Activated CD8-positive, alpha-beta memory T cell treated with anti-CD3 and anti-CD28 coated beads, Interleukin-2, amount 50 U/mL, for 4 hours (primary cell): Measurements from ENCODE around the gene STK38L.

Experiments used
- DNase-seq: peaks from one replicate; pipeline ENCODE4 v3.0.0-alpha.2; 2020

STK38L gene

DNA sequence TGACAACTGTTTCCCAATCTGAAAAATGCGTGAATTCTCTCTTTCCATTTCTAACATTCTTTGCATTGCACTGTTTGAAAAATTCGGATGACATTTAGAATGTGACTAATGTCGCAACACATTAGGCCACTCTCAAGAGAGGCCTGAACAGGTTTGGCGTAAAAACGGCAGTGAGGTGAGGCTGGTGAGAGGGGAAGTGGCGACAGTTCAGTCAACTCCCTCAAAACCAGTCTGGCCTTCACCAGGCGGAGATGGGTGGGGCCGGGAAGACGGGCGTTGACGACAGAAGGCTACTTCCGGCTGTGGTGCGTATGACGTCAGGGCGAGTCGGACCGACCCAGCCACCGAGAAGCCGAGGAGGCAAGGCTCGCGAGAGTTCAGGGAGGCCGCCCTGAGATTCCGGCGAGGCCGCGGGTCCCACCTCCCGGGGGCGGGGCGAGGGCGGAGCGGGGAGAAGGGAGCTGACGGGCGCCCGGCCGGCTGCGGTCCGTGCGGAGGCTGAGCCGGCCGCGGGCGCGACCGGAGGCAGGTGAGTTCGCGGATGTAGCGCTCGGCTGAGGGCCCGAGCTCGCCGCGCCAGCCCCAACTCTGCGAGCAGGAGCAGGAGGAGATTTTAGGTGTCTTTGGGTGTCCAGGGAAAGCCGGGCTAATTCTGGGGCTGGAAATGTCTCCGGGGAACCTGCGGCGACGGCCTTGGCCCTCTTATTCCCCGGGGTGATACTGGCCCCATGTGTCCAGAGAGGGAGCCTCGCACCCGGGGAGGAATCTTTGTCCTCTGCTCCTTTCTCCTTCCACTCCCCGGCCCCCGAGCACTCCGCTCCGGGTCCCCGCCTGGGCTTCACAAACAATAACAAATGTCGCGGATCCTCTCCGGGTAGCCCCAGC lies at the start of gene STK38L:
TSS of gene STK38L (plus strand) at position 483 of the 885 bp plus-strand sequence. CDS start 53,435 bp downstream, outside the sequence.
- DNase-seq: peak; percentile 98

DNA sequence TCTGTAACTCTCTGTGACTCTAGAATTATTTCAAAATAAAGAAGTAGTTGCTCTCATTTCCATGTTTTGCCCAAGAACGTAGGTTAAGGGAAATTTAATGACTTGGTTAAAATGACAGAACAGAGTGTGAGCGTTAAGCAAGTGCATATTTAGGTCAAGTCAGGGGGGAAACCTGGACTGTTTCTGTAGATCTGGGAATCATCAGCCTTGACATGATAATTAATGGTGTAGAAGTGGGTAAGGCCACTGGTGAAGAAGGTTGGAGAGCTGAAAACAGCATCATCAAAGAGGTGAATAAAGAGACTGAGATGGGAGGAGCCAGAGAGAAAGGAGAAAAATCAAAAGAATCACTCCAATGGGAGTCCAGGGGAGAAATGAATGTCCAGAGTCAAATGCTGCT lies 49.4 kb upstream of the STK38L start:
- no peak for DNase-seq

DNA sequence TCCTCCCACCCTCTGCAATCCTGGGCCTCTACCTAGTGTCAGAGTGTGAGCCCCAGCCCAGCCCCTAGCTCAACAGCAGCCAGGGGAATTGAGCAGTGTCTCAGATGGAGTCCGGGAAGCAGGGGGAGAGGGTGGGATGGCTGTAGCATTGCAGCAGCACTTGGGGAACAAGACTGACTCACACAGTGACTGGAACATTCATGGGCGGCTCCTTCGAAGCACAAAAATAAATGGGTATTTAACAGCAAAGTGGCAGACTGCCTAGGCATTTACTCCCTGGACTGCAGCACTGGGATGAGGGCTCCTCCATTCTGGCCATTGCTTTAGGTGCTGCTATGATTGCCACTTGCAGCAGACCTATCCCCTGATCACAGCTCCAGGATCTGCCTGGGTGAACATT lies 46.0 kb upstream of the STK38L start:
- no peak for DNase-seq

DNA sequence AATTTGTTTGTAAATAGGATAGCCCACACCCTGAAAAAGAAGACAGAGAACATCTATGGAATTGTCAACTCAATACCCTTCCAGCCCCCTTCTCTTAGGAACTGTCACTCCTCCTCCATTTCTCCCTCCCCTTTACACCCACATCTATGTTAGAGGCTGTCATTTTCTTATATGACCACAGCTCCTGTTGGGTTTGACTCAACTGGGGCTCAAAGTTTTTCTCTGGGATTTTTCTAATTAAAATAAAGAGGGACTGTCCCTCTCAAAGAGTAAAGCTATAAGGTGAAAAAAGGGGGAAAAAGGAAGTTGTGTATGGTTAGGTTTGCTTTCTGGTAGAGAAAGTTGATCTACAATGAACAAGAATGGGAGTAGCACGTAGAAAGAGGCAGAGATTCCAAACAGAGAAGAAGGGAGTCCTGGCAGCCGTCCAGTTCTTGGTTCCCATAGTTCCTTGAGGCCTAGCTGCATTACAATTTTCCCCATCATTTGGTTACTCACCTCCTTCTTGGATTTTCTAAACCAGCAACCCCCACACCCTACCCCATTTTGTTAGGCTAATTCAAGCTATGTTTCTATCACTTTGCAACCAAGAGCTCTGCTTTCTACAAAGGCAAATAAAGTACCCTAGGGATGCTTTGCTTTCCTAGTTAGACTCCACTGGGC lies 44.3 kb upstream of the STK38L start:
- DNase-seq: no peak

DNA sequence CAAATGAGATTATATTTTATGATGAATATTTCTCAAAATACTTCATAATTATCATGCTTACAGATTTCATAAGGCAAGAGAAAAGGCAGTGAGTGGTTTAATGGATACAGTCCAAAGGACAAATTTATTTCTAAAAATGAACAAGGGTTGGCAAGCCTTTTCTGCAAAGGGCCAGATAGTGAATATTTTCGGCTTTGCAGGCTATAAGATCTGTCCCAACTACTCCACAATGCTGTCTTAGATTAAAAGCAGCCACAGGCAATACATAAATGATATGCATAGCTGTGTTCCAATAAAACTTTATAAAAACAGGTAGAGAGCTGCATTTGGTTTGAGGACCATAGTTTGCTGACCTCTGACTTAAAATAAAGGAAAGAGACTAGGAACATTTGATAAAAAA lies 42.9 kb upstream of the STK38L start:
- DNase-seq: no peak

DNA sequence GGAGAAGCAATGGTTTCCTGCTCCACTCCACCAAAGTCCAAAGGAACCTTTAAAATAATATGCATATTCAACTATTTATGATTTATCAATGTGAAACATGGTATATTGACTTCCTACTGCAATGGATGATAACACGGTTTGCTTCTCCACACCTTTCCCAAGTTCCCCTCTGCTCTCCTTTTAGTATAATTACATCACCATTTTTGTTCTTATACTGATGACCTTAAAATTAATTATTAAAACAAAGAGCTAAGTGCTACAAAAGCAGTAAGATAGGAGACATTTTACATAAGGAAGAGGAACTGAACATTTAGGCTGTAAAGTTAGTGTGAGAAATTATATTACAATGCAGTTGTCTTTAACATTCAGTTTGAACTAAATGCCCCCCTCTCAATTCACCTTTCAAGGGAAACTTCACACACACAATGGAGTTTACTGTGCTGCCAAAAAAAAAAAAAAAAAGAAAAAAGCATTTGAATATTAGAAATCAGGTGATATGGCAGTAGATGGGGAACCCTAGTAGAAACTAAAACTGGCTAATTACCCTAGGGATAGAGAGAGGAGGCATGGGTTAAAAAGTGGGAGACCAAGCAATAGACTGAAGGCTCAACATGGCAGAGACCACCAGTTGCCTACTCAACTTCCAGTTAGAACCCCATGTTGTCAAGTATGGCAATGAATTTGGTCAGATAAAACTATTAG lies 37.1 kb upstream of the STK38L start:
- DNase-seq: no peak

DNA sequence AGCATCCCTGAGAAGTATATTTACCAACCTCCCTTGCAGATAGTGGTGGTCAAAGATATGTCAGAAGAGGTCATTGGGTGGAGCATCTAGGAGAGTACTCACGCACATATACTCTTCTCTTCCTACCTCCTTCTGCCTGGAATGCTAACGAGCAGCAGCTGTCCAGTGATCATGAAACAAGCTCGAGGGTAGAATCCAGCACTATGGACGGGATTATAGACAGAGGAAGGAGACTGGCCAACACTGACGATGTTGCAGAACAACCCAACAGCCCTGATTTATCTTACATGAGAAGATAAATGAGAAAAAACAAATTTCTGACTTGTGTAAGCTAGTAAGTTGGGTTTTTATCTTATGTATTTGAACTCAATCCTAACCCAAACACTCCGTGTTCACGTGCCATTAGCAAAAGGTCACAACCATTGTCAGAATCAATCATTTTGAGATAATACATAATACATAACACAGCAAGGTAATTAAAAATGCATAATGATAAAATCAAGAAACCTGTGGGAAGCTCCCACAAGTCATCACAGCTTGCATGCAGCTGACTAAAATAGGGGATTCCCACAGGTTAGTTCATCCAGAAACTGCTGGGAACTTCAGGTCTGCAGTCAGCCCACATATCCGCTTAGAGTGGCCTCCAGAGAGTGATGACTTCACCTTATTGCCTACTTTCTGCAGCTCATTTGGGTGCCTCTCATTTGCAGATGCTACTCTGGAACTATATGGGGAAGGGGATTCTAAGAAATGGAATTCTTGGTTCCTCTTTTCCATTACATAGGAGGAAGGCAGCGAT lies 36.3 kb upstream of the STK38L start:
- DNase-seq: no peak

DNA sequence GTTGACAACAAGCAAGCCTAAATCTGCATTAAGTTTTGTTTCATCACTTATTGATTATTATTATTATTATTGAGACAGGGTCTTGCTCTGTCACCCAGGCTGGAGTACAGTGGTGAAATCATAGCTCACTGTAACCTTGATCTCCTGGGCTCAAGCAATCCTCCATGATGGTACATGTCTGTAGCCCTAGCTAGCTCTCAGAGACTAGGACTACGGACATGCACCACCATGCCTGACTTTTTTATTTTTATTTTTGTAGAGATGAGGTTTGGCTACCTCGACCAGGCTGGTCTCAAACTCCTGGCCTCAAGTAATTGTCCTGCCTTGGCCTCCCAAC lies 35.7 kb upstream of the STK38L start:
- DNase-seq: no peak

DNA sequence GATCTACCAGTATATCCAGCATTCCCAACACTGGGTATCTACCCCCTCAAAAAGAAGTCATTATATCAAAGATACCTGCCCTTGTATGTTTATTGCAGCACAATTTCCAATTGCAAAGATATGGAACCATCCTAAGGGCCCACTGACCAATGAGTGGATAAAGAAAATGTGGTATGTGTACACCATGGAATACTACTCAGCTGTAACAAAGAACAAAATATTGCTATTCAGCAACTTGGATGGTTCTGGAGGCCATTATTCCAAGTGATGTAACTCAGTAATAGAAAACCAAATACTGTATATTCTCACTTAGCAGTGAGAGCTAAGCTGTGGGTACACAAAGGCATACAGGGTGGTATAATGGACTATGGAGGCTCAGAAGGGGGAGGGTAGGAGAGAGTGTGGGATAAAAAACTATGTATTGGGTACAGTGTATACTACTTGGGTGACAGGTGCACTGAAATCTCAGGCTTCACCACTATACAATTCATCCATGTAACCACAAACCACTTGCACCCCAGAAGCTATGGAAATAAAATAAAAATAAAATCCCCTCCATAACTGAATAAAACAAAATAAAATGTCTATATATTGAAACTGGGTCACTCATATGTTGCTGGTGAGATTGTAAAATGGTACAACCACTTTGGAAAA lies 34.7 kb upstream of the STK38L start:
- DNase-seq: no peak

DNA sequence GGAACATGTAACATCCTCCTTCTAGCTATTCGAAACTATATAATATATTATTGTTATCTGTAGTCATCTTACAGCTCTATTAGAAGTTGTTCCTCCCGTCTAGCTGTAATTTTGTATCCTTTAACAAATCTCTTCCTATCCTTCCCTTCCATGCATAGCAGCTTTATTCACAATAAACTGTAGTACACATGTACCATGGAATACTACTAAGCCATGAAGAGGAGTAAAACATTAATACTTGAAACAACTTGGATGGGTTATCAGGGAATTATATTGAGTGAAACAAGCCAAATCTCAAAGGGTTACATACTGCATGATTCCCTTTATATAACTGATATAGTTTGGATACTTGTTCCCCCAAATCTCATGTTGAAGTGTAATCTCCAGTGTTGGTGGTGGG lies 33.9 kb upstream of the STK38L start:
- DNase-seq: no peak

DNA sequence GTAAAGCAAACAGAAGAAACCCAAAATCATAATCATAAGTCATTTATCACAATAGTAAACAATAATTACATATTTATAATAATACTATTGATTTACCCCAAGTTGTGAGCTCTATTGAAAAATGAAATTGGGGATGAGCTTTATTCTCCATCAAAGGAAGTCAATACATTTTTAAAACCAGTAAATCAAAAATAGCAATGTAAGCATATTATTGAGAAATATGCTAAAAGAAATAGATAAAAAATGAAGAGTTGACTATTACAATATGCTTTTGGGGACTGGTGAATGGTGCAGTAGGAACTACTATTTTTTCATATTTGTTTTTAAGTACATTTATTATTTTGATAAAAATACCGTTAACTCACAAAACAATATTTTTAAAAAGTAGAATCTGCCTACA lies 31.2 kb upstream of the STK38L start:
- DNase-seq: no peak

DNA sequence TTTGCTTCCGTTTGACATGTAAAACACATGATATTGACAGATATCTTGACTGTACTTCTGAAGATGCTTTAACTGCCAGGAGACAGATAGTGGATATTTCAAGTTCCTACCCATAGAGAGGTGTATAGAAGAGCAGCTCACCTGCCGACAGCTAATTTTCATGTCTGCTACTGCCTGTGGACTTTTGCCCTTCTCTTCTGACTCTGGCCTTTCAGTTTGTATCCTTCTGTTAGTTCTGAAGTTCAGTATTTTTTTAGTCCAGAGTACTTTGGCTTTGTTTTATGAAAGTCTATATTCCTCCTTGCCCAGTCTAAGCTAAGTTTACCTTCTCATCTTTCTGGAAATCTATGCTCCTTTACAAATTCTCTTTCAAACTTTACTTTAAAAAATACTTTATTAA lies 30.8 kb upstream of the STK38L start:
- no peak for DNase-seq

DNA sequence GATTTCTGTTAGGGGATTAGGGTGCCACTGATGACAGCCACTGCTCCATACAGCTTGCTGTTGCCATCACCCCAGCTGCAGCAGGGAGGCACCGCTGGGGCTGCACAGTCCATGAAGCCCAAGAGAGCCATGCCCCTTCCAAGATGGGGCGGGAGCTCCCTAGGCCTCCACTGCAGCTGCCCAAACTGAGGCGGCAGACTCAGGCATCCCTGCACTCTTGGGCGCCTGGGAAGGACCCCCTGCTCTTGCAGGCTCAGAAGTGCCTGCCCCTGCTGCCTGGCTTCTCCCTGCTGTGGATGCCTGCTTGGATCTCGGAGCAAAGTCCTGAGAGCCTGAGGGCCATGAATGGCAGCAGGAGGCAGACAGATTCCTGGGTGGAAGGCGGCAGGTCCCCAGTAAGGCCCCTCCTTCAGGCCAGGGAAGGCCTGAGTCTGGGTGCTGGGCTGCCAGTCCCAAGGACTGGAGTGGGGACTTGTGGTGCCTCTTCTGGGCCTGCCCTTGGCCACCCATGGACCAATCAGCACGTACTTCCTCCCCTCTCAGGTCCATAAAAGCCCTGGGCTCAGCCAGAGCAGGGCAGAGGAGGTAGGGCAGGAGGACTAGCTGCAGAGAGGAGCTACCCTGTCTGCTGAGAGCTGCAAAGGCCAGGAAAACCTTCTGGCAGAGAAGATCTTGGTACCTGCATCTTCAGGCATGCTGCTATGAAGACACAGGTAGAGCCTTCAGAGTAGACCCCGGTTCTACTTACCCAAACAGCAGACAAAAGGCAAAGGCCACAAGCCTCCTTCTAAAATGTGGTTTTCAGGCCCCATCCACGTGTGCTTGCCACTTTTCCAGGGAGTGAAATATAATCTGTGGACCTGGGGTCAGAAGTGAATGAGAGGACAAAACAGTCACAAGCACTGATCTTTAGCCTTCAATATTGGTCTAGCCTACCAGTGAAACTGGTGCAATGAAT lies 30.0 kb upstream of the STK38L start:
- no peak for DNase-seq

DNA sequence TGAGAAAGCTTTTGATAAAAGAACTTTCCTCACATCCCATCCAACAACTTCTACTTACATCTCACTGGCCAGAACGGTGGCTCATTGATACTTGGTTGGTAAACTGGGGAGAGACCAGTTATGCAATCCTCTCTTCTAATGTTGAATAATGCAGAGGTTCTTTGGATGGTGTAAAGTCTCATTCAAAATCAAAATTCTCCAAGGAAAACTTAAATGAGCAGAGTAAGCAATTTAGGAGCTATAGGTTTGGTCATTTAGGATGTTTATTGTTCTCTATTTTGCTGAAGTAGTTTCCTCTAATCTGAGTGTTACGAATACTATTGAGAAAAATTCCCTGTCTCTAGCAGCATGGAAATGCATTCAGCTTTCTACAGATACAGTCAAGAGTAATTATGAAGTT lies 26.5 kb upstream of the STK38L start:
- DNase-seq: no peak

DNA sequence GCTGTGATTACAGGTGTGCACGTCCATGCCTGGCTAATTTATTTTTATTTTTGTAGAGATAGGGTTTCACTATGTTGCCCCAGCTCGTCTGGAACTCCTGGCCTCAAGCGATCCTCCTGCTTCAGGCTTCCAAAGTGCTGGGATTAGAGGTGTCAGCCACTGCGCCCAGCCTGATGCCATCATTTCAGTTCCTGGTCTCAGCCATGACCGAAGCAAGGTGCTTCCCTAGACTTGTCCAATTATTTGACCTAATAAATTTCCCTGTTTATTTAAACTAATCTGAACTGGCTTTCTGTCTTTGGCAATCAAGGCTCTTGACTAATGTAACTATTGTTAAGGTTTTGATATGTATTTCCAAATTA lies 24.4 kb upstream of the STK38L start:
- DNase-seq: no peak

DNA sequence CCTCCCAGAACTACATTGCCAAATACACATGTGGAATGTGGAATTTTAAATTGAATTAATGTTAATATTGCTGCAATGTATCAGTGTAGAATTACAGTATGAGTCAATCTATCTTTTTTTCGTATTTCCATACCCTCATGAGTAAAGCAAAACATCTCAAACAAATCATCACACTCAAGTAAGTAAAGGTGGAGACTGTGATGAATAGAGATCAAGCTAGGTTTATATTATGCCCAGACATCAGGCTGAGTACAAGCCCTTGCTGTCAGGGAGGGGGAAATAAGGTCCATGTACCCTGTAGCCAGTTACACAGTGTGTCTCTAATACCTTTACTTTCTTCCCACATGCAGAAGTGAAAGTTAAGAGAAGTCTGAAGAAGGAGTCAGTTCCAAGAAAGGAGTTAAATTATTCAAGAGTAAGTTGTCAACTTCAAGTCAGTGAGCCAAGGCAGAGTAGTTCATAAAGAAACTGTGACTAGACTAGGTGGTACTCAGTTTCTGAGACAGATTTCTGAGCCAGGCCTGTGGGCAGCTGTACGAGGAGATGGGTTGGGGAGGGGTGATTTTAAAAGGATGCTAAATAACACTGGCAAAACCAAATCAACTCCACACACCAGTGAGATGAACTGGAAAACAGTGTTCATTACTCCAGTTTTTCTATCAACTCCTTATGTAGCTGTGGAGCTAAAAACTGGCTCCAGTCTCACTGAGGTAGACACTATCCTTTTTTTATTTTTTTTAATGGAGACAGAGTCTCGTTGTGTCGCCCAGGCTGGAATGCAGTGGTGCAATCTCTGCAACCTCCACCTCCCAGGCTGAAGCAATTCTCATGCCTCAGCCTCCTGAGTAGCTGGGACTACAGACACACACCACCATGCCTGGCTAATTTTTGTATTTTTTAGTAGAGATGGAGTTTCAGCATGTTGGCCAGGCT lies 23.8 kb upstream of the STK38L start:
- DNase-seq: no peak

DNA sequence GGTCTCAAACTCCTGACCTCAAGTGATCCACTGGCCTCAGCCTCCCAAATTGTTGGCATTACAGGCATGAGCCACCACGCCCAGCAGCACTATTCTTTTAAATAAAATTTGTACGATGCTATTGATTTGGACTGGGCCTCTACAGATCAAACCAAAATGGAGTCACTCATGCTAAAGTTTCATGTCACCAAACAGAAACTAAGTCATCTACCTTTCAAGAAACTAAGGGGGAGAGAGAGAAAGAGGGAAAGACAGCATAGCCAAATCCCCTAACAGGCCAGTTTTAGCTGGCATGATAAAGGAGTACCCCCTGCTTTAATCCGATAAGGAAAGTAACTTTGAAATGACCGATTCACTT lies 23.1 kb upstream of the STK38L start:
- DNase-seq: no peak

DNA sequence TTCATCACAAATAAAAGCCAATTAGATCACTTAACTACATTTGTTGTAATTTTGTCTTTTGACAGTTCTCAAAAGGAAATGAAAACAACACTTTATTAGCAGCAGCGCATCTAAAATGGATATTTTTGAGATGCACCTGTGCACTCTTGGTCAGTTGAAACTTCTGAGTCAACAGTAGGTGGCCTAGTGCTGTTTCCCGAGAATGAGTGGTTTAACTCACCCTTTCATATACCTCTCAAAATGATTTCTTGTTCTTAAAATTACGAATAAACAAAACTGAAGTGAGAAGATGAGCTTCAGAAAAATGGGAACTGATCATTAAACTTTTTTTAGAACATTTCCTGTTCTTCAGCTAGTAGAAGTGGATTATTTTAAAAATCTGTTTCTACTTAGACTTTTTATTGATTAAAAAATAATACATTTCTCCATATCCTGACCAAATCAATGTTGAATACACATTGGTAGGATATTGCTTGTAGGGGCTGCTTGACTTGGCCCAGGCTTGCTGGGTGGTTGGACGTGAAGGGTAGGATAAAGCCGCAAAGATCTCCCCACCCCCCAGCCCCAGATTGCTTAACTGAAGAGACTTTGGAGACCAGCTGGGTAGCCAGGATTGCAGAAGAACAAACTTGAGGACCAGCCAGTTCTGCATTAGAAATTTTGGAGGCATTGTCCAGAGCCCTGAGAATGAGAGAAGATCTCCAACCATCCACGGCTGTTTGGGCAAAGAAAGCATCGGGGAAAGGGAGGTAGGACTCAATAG lies 22.3 kb upstream of the STK38L start:
- DNase-seq: no peak

DNA sequence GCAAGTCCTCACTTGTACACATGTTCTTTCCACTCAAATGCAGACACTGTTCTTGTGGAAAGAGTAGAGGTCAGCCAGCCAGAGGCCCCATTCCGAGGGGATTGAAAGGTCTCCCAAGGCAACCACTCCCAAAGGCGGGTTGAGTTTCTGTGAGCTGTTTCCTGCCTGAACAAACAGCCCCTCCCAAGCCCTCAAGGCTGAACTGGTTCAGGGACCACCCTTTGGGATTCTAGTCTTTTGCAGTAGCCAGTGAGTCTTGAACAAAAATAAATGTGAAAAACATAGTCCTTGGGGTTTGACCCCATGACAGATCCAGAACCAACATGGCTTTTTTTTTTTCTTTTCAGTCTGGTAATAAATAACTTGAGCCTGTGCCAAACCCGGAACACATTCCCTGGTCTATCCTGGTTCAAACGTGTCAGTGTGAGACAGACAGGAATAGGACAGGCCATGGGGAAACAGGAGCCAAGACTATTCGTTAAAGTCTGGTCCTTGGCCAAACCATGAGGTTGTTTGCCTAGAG lies 17.6 kb upstream of the STK38L start:
- DNase-seq: no peak
